Germinal center (tissue), 1 donor: ENCODE data around the gene MYADML2.
A peak's percentile ranks its signal among the peaks of the same experiment; 100 is the strongest.

Experiments
- DNase-seq: peaks from one replicate; pipeline ENCODE4 v3.0.0; 2012; ENCODE audit warnings: mixed read lengths, low spot score

The MYADML2 gene

DNA sequence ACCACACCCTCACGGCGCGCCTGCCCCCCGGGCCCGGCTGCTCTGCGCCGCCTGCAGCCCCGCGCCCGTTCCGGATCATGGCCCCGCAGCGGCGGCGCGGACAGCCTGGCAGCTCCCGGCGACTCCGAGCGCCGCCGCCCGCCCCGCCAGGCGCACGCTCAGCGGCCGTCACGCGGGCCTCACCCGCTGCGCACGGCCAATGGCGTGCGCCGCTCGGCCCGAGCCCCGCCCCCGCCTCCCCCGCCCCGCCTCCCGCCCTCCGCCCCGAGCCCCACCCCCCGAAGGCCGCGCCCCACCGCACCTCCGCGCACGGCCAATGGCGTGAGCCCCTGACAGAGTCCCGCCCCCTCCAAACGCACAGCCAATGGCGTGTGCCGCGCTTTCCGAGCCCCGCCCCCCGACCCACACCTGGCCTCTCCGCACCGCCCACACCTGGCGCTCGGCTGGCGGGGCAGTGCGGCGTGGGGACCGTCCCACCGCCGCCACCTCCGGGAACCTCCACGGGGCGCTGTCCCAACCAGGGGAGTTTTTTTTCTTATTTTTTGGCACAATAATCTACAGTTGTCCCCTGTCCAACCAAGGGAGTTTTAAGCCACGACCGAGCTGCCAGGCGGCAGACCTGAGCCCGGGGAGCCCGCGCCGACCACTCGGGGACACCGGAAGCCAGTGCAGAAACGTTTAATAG is 35.6 kb downstream of the MYADML2 start, which contains the start of gene PCYT2:
PCYT2 (minus strand) TSS at position 123 of the 685 bp plus-strand sequence; CDS start at position 79, 44 bp downstream.
- peak; percentile 100 for DNase-seq

- no peak for DNase-seq
Measured at GRCh38 chr17:81910840-81911276, 36.2 kb downstream of the MYADML2 start.

GRCh38 chr17:81909966-81910839 is 36.8 kb downstream of the MYADML2 start:
- DNase-seq: no peak

DNA sequence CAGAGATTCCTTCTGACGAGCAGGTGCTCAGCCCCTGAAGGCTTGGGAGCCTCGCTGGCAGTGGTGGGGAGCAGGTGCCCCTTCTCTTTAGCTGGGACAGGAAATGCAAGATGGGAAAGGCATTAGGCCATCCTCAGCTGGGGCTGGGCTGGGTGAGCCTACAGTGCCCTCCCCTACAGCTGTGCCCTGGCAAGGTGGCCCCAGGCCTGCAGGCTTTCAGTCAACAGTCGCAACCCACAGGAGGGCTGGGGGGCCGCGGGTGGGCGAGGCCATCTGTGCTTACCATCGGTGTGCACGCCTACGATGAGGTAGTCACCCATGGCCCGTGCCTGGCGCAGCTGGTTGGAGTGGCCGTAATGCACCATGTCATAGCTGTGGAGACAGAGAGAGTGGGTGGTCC is 37.8 kb downstream of the MYADML2 start:
- DNase-seq: no peak

GRCh38 chr17:81908793-81909192 is 38.2 kb downstream of the MYADML2 start:
- no peak for DNase-seq

- DNase-seq: no peak
Measured at GRCh38 chr17:81907219-81908145, 39.6 kb downstream of the MYADML2 start.

GRCh38 chr17:81906476-81907218 is 40.4 kb downstream of the MYADML2 start:
- DNase-seq: no peak

DNA sequence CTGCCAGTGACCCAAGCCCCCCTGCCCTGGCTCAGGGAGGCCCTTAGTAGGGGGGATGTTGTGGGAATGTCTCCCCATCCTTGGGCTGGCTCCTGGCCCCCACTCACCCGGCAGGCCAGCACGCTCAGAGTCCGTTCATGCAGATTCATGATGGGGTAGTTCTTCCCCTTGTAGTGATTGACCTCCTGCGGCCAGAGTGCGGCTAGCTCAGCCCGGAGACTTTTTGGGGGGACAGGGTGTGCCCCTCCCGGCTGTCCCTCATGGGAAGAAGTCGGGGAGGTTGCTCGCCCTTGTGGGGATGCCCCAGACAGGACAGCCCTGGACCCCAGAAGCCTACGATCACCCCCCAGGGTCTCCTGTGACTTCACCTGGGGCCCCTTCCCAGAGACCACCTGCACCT is 41.0 kb downstream of the MYADML2 start:
- DNase-seq: no peak

- DNase-seq: no peak
Measured at GRCh38 chr17:81905424-81905875, 41.6 kb downstream of the MYADML2 start.

- no peak for DNase-seq
Measured at GRCh38 chr17:81904600-81905423, 42.2 kb downstream of the MYADML2 start.

DNA sequence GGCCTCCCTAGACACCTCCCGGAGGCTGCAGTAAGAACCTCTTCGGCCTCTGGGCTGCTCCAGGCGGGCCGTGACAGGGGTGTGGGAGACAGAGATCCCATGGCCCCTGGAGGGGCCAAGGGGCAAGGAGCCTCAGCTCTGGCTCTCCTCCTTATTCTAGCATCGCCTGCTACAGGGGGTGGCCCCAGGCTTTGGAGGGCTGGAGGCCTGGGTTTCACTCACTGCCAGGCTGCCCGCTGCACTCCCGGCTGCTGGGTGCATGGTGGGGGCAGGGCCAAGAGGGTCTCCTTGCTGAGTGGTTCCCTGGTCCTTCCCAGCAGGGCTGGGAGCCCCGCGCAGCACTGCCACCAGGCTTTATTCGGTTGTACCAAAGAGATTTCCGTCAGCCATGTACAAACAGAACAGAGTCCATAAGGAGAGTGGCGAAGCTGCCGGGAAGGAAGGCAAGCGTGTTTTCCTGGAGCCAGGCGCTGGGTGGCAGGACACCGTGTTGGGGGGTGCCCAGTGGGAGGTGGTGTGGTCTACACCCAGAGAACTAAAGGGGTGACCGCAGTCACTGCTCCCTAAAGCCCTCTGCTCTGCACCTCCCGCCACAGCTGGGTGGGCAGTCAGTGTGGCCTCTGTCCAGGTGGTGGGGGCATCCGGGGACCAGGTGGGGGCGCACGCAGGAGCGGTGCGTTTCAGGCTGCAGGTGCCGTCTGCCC is 43.0 kb downstream of the MYADML2 start:
- no peak for DNase-seq

DNA sequence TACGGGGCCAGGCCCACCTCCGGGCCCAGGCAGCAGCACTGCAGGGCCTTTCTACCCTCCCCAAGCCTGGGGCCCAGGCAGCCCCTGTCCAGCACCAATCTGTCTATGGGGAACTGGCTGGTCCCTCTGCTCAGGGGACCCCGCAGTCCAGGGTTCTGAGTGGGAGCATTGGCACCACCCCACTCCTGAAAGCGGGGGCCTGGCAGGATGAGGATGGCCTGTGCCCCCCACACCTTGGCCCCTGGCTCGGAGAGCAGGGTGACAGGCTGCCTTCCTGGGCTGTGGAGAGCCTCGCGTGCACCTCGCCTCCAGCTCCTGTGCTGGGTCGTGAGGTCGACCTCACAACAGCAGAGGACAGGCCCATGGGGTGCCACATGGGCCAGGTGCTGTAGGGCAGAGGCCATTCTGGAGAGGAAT is 43.6 kb downstream of the MYADML2 start:
- DNase-seq: no peak

GRCh38 chr17:81902653-81903414 is 44.2 kb downstream of the MYADML2 start:
- DNase-seq: no peak

DNA sequence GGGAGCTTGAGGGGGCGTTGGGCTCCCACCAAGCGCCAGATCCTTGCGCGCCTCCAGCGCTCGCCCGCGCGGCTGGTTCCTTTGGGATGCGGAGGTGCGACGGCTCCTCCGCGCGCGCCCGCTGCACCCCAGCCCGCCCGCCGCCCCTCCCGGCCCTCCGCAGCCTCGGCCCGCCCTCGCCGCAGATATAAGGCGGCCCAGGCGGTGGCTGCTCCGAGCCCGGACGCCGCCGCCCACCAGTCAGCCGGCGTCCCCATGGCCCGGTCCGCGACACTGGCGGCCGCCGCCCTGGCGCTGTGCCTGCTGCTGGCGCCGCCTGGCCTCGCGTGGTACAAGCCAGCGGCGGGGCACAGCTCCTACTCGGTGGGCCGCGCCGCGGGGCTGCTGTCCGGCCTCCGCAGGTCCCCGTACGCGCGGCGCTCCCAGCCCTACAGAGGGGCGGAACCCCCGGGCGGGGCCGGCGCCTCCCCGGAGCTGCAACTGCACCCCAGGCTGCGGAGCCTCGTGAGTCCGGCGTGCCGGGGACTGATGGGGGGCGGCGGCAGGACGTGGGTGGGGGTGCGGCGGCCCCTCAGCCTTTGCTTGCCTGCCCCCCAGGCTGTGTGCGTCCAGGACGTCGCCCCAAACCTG is 44.9 kb downstream of the MYADML2 start, which contains the start of gene NPB:
NPB (plus strand) TSS at position 216 of the 630 bp plus-strand sequence; CDS start at position 256, 40 bp downstream.
- no peak for DNase-seq

- no peak for DNase-seq
Measured at GRCh38 chr17:81901167-81902022, 45.6 kb downstream of the MYADML2 start.

DNA sequence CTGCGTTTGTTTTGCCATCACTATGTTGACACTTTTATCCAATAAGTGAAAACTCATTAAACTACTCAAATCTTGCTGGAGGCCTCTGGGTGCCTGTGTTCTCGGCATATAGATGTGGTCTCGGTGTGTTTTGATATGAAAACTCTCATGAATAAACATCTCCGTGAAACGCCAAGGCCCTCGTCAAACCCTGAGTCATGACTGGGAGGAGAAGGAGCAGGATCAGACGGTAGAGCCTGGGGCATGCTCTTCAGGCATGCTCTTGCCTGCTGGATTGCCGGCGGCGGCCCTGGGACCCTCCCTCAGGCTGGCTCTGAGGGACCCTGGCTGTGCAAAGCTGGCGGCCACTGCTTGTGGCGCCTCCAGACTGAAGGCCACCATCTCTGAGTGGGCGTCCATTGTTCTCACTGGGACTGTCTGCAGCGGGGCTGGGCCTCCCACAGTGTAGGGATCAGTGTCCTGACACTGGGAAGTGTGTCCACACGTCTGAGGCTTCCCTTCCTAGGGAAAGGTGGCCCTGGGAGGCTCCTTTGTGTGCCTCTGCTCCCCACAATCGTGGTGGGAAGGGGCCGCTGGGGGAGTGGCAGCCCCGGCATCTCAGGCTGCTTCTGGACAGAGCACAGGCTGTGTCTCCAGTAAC is 46.7 kb downstream of the MYADML2 start:
- no peak for DNase-seq
